ENCODE data around the gene BDKRB2. TPM values are rescaled to one million over a fixed set of nuclear protein-coding genes. Genes with fewer than 3 reads are reported as not detected.
"Not testable (repeated sequence)": the region's sequence is repeated elsewhere in the genome, so short reads cannot be mapped to it uniquely, and the experiment has no call there.

The BDKRB2 gene
- total RNA-seq, 1 donor from 2014 or later = 0.49 TPM

- no peak for DNase-seq
- Histone ChIP-seq H3K4me1 (no peaks in the 10 kb centered on the region), H3K27me3 (ENCODE audit: low read depth) (peaks cover 46% of the 10 kb centered on the region), H3K36me3 (no peaks in the 10 kb centered on the region), H3K9me3 (replicated peaks) (no peaks in the 10 kb centered on the region), H3K4me3 (no peak overlapping the region), H3K27ac (replicated peaks) (no peak overlapping the region)
- intact Hi-C loops (cut with micrococcal nuclease) = no loop called here
- no peak for TF ChIP-seq CTCF (IDR thresholded peaks at IDR 0.05; ENCODE audit: borderline replicate concordance)
These were observed 36.0 kb downstream of the BDKRB2 start for GRCh38 chr14:96240641-96241040.

GRCh38 chr14:96242126-96242525 lies 37.5 kb downstream of the BDKRB2 start:
- intact Hi-C loops (cut with micrococcal nuclease) = no loop called here
- TF ChIP-seq CTCF (IDR thresholded peaks at IDR 0.05; ENCODE audit: borderline replicate concordance) = no peak

GRCh38 chr14:96243785-96244184 lies 39.1 kb downstream of the BDKRB2 start:
- no peak for DNase-seq
- Histone ChIP-seq H3K27ac (replicated peaks) (no peak overlapping the region), H3K4me3 (no peak overlapping the region), H3K36me3 (no peaks in the 10 kb centered on the region), H3K9me3 (replicated peaks) (no peaks in the 10 kb centered on the region), H3K4me1 (no peaks in the 10 kb centered on the region), H3K27me3 (ENCODE audit: low read depth) (peaks cover 36% of the 10 kb centered on the region)
- TF ChIP-seq CTCF (IDR thresholded peaks at IDR 0.05; ENCODE audit: borderline replicate concordance) = no peak
- intact Hi-C loops (cut with micrococcal nuclease) = no loop called here

More at GRCh38 chr14:96242126-96242525, 37.5 kb downstream of the BDKRB2 start:
- Histone ChIP-seq H3K36me3 (no peaks in the 10 kb centered on the region), H3K27me3 (ENCODE audit: low read depth) (peaks cover 37% of the 10 kb centered on the region), H3K4me1 (no peaks in the 10 kb centered on the region), H3K9me3 (replicated peaks) (no peaks in the 10 kb centered on the region), H3K4me3 (no peak overlapping the region), H3K27ac (replicated peaks) (no peak overlapping the region)
- DNase-seq = no peak

GRCh38 chr14:96245074-96245473 lies 40.4 kb downstream of the BDKRB2 start:
- H3K9me3 ChIP-seq (replicated peaks); DNase-seq; H3K36me3 ChIP-seq; H3K27ac ChIP-seq (replicated peaks); H3K4me3 ChIP-seq; H3K4me1 ChIP-seq; intact Hi-C loops (cut with micrococcal nuclease): not testable (repeated sequence)
- peaks cover 34% of the 10 kb centered on the region for H3K27me3 ChIP-seq (ENCODE audit: low read depth)

GRCh38 chr14:96245710-96246538 lies 41.3 kb downstream of the BDKRB2 start:
- no peaks in the 10 kb centered on the region for H3K9me3 ChIP-seq (replicated peaks)
- peaks cover 28% of the 10 kb centered on the region for H3K27me3 ChIP-seq (ENCODE audit: low read depth)
- intact Hi-C loops (cut with micrococcal nuclease) = no loop called here
- H3K27ac ChIP-seq (replicated peaks) = no peak overlapping the region
- DNase-seq = no peak
- H3K36me3 ChIP-seq = no peaks in the 10 kb centered on the region
- H3K4me1 ChIP-seq = no peaks in the 10 kb centered on the region
- TF ChIP-seq CTCF (IDR thresholded peaks at IDR 0.05; ENCODE audit: borderline replicate concordance) = no peak
- no peak overlapping the region for H3K4me3 ChIP-seq

- Histone ChIP-seq H3K9me3 (replicated peaks) (no peaks in the 10 kb centered on the region), H3K4me3 (no peak overlapping the region), H3K36me3 (no peaks in the 10 kb centered on the region), H3K27me3 (ENCODE audit: low read depth) (peaks cover 22% of the 10 kb centered on the region), H3K4me1 (no peaks in the 10 kb centered on the region), H3K27ac (replicated peaks) (no peak overlapping the region)
- intact Hi-C loops (cut with micrococcal nuclease) = no loop called here
- no peak for DNase-seq
- TF ChIP-seq CTCF (IDR thresholded peaks at IDR 0.05; ENCODE audit: borderline replicate concordance) = no peak
These were observed 41.9 kb downstream of the BDKRB2 start for GRCh38 chr14:96246539-96246847.

All from left ventricle myocardium inferior (tissue), 1 donor.